ENCODE measurements around the gene RTCA. TPM values are rescaled to one million over a fixed set of nuclear protein-coding genes. Genes with fewer than 3 reads are reported as not detected.
A peak's percentile ranks its signal among the peaks of the same experiment; 100 is the strongest.
"Not testable (repeated sequence)": the region's sequence is repeated elsewhere in the genome, so short reads cannot be mapped to it uniquely, and the experiment has no call there.

The RTCA gene
- total RNA-seq, 1 donor: 31.1 TPM

DNA sequence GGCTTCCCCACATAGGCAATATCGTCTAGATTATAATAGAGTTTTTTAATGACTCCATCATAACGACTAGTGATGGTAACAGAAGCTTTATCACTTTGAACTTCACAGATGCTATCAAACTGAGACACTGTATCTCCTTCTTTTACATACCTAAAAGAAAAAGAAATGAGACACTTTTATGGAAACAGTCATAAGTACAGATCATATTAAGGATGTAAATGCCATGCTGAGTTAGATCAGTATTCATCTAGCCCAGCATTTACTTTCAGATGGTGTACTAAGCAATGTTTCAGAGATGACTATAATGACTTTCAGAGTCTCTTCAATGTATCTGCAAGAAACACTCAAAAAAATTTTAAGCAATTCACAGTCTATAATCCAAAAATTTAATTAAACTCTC is 35.3 kb upstream of the RTCA start:
- no peak for DNase-seq (ENCODE audit: low read depth)
- H3K4me3 ChIP-seq (ENCODE audit: low read depth, low read length): no peak overlapping the region
- TF ChIP-seq, protein P1, sequence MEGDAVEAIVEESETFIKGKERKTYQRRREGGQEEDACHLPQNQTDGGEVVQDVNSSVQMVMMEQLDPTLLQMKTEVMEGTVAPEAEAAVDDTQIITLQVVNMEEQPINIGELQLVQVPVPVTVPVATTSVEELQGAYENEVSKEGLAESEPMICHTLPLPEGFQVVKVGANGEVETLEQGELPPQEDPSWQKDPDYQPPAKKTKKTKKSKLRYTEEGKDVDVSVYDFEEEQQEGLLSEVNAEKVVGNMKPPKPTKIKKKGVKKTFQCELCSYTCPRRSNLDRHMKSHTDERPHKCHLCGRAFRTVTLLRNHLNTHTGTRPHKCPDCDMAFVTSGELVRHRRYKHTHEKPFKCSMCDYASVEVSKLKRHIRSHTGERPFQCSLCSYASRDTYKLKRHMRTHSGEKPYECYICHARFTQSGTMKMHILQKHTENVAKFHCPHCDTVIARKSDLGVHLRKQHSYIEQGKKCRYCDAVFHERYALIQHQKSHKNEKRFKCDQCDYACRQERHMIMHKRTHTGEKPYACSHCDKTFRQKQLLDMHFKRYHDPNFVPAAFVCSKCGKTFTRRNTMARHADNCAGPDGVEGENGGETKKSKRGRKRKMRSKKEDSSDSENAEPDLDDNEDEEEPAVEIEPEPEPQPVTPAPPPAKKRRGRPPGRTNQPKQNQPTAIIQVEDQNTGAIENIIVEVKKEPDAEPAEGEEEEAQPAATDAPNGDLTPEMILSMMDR (IDR thresholded peaks at IDR 0.05; ENCODE audit: insufficient read depth, low read depth, low read length): no peak

DNA sequence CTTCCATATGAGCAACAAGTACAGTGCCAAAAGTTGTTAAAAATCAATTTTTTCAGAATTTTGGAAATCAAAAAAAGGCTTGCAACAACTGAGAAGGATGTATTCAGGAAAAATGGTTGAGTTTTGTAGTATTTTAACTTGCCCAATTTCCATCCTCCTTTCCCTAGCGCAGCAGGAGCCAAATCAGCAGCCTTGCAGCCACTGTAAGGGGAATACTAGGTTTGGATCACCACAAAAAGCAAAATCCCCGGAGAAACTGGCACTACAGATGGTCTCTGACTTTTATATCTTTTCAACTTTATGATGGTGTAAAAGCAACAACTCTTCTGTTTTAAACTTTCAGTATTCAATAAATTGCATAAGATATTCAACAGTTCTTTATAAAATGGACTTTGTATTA is 34.3 kb upstream of the RTCA start:
- TF ChIP-seq, protein P1 (IDR thresholded peaks at IDR 0.05; ENCODE audit: insufficient read depth, low read depth, low read length): no peak
- DNase-seq (ENCODE audit: low read depth): no peak
- no peak overlapping the region for H3K4me3 ChIP-seq (ENCODE audit: low read depth, low read length)

DNA sequence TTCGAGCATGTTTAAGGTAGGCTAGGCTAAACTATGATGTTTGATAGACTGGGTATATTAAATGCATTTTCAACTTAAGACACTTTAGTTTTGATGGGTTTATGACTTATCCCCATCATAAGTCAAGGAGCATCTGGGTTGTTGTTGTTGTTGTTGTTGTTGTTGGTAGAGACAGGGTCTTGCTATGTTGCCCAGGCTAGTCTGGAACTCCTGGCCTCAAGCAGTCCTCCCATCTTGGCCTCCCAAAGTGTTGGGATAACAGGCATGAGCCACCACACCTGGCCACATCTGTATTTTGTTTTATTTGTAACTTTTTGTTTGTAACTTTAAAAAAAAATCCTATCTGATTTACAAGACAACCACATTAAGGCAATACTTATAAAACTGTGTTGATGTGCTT is 33.9 kb upstream of the RTCA start:
- H3K4me3 ChIP-seq (ENCODE audit: low read depth, low read length): no peak overlapping the region
- TF ChIP-seq, protein P1 (IDR thresholded peaks at IDR 0.05; ENCODE audit: insufficient read depth, low read depth, low read length): no peak
- DNase-seq (ENCODE audit: low read depth): no peak

DNA sequence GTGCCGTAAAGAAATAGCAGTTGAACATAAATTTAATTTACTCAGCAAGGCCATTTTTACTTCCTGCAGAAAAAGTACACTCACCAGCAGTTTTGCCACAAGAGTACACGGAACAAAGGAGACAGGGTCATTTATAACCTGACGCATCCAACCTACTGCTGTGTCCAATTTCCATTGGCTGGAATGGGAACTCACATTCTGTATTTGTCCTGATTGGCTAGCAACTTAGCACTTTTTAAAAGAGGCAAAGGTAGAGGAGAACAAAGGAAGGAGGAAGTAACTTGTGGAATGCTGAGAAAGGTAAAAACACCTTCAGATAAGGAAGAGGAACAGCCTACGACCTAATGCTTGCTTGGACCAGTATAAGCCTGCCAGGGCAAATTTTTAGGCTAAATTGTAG is 32.5 kb upstream of the RTCA start:
- H3K4me3 ChIP-seq (ENCODE audit: low read depth, low read length); DNase-seq (ENCODE audit: low read depth): not testable (repeated sequence)

DNA sequence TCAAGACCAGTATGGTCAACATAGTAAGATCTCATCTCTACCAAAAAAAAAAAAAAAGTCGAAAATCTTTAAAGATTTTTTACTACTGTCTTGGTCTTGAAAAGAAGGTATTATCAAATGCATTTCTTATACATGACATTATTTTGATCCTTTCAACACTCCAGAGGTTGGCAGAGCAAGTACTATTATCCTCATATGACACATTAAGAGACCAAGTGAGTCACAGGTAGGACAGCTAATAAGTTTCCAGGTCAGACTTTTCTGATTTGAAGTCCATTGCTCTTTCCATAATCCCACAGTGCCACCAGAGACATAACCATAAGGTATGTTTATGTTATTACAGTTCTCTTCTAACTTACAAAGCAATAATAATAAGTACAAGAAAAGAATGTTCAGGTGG is 31.6 kb upstream of the RTCA start:
- H3K4me3 ChIP-seq (ENCODE audit: low read depth, low read length): no peak overlapping the region
- TF ChIP-seq, protein P1 (IDR thresholded peaks at IDR 0.05; ENCODE audit: insufficient read depth, low read depth, low read length): no peak
- DNase-seq (ENCODE audit: low read depth): no peak

DNA sequence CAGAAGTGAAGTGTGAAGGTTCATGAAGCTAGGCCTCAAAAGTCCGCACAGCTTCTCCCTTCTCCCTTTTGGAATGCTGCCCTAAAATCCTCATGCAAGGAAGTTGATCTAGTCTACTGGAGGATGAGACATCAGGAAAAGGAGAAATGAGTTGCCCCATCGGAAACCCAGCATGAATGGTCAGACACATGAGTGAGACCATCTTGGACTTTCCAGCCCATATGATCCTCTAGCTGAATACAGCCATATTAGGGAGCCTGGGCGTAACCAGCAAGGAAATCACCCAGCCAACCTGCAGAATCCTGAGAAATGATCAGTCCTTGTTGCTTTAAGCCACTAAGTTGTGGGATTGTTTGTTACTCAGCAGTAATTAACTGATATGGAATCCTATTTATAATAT is 28.9 kb upstream of the RTCA start:
- DNase-seq (ENCODE audit: low read depth): no peak
- H3K4me3 ChIP-seq (ENCODE audit: low read depth, low read length): no peak overlapping the region
- TF ChIP-seq, protein P1 (IDR thresholded peaks at IDR 0.05; ENCODE audit: insufficient read depth, low read depth, low read length): no peak

DNA sequence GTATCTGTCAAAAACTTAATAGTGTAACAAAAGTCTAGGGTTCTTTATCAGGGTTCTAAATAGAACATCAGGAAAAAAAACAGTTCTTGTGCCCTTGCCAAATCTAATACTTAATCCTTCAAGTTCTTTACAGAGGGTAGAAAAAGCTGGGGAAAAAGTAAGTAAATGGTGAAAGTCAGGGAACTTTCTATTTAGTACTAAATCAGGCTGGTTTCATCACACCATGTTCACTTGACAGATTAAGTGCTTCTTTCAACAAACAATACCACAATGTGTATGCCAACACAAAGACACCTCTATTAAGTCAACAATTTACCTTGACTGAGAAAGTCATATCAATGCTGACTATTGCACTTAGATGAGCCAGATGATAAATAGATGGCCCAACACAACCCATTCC is 26.1 kb upstream of the RTCA start:
- DNase-seq (ENCODE audit: low read depth): peak; percentile 32
- no peak overlapping the region for H3K4me3 ChIP-seq (ENCODE audit: low read depth, low read length)
- TF ChIP-seq, protein P1 (IDR thresholded peaks at IDR 0.05; ENCODE audit: insufficient read depth, low read depth, low read length): no peak
